ENCODE results near the gene MRPL24.

The MRPL24 gene

DNA sequence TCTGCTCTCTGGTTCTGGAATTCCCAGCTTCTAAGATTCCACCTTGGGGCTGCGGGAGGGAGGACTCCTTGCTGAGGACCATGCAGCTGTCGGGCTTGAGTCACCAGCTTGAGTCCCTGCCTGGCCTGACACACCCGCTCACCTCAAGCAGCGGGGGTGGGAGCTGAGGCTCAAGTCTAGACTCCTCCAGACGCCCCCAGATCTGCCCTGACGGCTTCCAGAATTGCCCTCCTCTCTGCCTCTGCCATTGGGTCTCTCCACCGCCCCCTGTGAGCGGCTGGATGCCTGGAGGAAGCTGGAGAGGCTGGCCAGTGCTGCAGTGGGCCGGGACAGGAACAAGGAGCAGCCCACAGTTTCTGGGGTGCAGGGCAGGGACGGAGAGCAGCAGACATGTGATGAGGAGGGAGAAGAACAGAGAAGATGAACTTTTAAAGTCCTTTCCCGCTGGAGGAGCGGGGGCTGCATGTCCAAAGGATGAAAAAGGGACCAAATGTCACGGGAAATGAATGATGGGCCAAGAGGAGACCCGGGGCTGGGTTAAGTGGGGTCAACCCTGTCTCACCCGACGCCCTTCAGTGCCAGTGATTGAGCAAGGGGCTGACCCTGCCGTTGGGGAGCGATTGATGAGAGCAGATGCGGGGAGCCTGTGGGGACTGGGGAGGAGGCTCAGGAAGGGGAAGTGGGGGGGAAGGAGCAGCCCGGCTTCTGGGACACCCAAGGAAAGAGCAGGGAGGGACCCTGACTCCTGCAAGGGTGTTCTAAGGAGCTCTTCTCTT, 49.0 kb downstream of the MRPL24 start:
- ATAC-seq = no peak

DNA sequence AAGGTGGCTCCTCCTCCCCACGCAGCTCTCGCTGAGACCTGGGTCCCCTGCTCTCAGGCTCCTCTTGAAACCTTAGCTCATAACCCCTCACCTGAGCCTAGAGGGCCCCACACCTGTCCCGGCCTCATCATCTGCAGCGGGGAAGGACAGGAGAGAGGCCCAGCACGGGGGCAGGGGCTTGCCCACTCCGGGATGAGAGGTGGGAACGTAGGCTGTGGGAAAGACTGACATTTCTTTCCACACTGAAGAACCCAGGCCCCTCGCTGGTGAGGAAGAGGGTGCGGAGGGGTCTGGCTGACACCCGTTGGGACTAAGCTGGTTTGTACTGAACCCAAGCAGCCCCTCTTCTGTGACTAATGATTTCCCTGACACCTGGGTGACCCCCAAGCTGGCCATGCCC, 49.7 kb downstream of the MRPL24 start:
- ATAC-seq = no peak

DNA sequence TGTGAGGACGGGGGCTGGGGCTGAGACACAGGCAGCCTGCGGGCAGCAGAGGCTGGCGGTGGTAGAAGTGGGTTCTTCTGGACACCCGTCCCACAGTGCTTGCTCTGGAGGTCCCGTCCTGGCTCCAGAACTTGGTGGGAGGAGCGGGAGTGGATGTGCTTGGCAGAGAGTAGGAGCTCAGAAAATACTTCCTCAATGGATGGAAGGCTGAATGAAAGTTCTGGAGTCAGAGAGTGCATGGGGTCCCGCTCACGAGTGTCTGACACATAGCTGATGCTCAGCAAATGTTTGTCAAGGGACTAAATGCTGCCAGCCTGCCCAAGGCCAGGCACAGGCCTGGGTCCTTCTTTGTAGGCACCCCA, 50.2 kb downstream of the MRPL24 start:
- no peak for ATAC-seq

- no peak for ATAC-seq
Measured at GRCh38 chr1:156689953-156690674, 50.8 kb downstream of the MRPL24 start.

DNA sequence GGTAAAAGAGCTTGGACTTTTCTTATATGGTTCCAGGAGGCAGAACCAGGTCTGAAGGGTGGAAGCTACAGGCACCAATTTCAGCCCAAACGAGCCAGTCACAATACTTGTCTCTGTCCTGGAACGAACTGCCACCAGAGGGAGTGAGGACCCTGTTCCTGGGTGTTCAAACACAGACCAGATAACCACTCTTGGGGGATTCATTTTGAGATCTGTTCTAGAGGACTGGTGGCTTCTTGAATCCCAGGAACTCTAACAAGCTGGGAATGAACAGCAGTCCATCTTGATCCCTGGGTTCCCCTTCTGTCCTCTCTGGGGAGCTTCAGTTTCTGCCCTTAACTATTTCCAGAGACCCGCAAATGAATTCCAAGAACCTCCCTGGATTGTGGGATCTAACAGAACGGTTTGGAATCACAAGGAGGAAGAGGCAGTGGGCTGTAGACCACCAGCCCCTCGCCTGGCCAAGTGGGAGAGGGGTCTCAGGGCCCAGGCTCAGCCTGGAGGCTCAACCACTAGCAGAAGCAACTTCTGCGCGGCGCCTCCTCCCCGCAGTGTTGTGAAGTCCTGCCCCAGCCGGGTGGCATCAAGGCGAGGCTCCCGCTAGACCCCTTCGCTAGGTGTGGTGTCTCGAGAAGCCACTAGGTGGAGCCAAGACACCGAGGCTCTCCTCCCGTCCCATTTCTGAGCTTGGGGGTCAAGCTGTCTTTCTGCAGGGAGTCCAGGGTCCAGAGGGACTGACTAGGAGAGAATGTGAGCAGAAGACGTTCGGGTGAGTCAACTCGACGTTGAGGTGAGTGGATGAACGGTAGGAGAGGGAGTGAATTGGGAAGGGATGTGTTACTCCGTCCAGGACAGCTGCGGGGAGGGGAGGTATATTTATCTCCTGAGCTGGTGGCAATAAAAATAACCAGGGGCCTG, 51.6 kb downstream of the MRPL24 start:
- peak; percentile 93 to 94 for ATAC-seq

Data from activated CD4-positive, CD25-positive, alpha-beta regulatory T cell treated with anti-CD3 and anti-CD28 coated beads, Interleukin-2, amount 50 U/mL, for 24 hours (primary cell).